H9 (cell line): ENCODE measurements around the gene ARHGAP4. TPM values are rescaled to one million over a fixed set of nuclear protein-coding genes. Genes with fewer than 3 reads are reported as not detected.

Experiments
- DNase-seq: peaks from one replicate; pipeline ENCODE4 v3.0.0-alpha.2; 2017
- H2AFZ ChIP-seq: one replicate; pipeline ENCODE4 v1.6.1; 2013; ENCODE audit warnings: mild to moderate bottlenecking, low read length, control low read depth, moderate library complexity
- H2AK5ac ChIP-seq: 2 replicates; pipeline ENCODE4 v1.6.1; 2013; ENCODE audit warnings: low read length, control low read depth, mixed read lengths; ENCODE audit not compliant: insufficient read length
- H2BK120ac ChIP-seq: one replicate; pipeline ENCODE4 v1.6.1; 2013; ENCODE audit warnings: low read depth, mild to moderate bottlenecking, low read length, control low read depth, inconsistent platforms; ENCODE audit not compliant: poor library complexity, severe bottlenecking
- H2BK12ac ChIP-seq: 2 replicates; pipeline ENCODE4 v1.6.1; 2013; ENCODE audit warnings: low read length, control low read depth, mixed read lengths, low read depth; ENCODE audit not compliant: insufficient read length
- H2BK15ac ChIP-seq: 2 replicates; pipeline ENCODE4 v1.6.1; 2013; ENCODE audit warnings: low read depth, low read length, control low read depth
- H2BK20ac ChIP-seq: one replicate; pipeline ENCODE4 v1.6.1; 2013; ENCODE audit warnings: low read depth, mild to moderate bottlenecking, low read length, control low read depth, inconsistent platforms; ENCODE audit not compliant: poor library complexity, severe bottlenecking
- H2BK5ac ChIP-seq: 2 replicates; pipeline ENCODE4 v1.6.1; 2013; ENCODE audit warnings: low read length, control low read depth, mixed read lengths; ENCODE audit not compliant: insufficient read length
- H3K14ac ChIP-seq: 2 replicates; pipeline ENCODE4 v1.6.1; 2013; ENCODE audit warnings: low read length, control low read depth; ENCODE audit not compliant: insufficient read depth
- H3K18ac ChIP-seq: 2 replicates; pipeline ENCODE4 v1.6.1; 2013; ENCODE audit warnings: low read depth, mild to moderate bottlenecking, mixed read lengths, low read length, control low read depth; ENCODE audit not compliant: insufficient read length
- H3K23ac ChIP-seq: 2 replicates; pipeline ENCODE4 v1.6.1; 2013; ENCODE audit warnings: low read length, control low read depth, mixed read lengths, low read depth; ENCODE audit not compliant: insufficient read length
- H3K23me2 ChIP-seq: 2 replicates; pipeline ENCODE4 v1.6.1; 2013; ENCODE audit warnings: low read depth, mild to moderate bottlenecking, mixed read lengths, low read length, control low read depth; ENCODE audit not compliant: insufficient read length, poor library complexity, severe bottlenecking
- H3K27ac ChIP-seq: 2 replicates; pipeline ENCODE4 v1.5.1; 2013; ENCODE audit warnings: low read length, control low read depth, mixed read lengths, low read depth; ENCODE audit not compliant: insufficient read length
- H3K27me3 ChIP-seq: 2 replicates; pipeline ENCODE4 v1.6.1; 2013; ENCODE audit warnings: low read length, control low read depth, inconsistent platforms; ENCODE audit not compliant: insufficient read depth
- H3K4ac ChIP-seq: 2 replicates; pipeline ENCODE4 v1.6.1; 2013; ENCODE audit warnings: low read depth, mild to moderate bottlenecking, control low read depth, inconsistent platforms, low read length, moderate library complexity
- H3K4me1 ChIP-seq: 2 replicates; pipeline ENCODE4 v1.6.1; 2013; ENCODE audit warnings: low read length, control low read depth, inconsistent platforms; ENCODE audit not compliant: insufficient read depth
- H3K4me2 ChIP-seq: 2 replicates; pipeline ENCODE4 v1.6.1; 2013; ENCODE audit warnings: low read length, control low read depth, mixed read lengths; ENCODE audit not compliant: insufficient read length, insufficient read depth
- H3K56ac ChIP-seq: 2 replicates; pipeline ENCODE4 v1.6.1; 2013; ENCODE audit warnings: low read depth, mild to moderate bottlenecking, mixed read lengths, low read length, control low read depth; ENCODE audit not compliant: insufficient read length
- H3K79me1 ChIP-seq: 2 replicates; pipeline ENCODE4 v1.6.1; 2013; ENCODE audit warnings: low read depth, mild to moderate bottlenecking, moderate library complexity, low read length, control low read depth, inconsistent platforms; ENCODE audit not compliant: insufficient read depth, poor library complexity, severe bottlenecking
- H3K79me2 ChIP-seq: 2 replicates; pipeline ENCODE4 v1.6.1; 2013; ENCODE audit warnings: low read length, control low read depth, inconsistent platforms; ENCODE audit not compliant: insufficient read depth
- H3K9ac ChIP-seq: 2 replicates; pipeline ENCODE4 v1.6.1; 2013; ENCODE audit warnings: low read length, control low read depth, mixed read lengths; ENCODE audit not compliant: insufficient read length; ENCODE audit errors: extremely low read depth
- H3K9me3 ChIP-seq: one replicate; pipeline ENCODE4 v1.6.1; 2013; ENCODE audit warnings: low read depth, low read length, inconsistent platforms; ENCODE audit not compliant: control insufficient read depth
- H3T11ph ChIP-seq: one replicate; pipeline ENCODE4 v1.6.1; 2013; ENCODE audit warnings: mild to moderate bottlenecking, low read length, control low read depth, inconsistent platforms
- H4K20me1 ChIP-seq: one replicate; pipeline ENCODE4 v1.6.1; 2013; ENCODE audit not compliant: control insufficient read depth, insufficient read length, insufficient read depth
- H4K5ac ChIP-seq: 2 replicates; pipeline ENCODE4 v1.6.1; 2013; ENCODE audit warnings: low read depth, mild to moderate bottlenecking, mixed read lengths, low read length, control low read depth; ENCODE audit not compliant: insufficient read length
- H4K8ac ChIP-seq: replicated peaks from 2 replicates; pipeline ENCODE4 v1.6.1; 2013; ENCODE audit warnings: low read length, control low read depth, mixed read lengths, low read depth; ENCODE audit not compliant: insufficient read length
- H4K91ac ChIP-seq: 2 replicates; pipeline ENCODE4 v1.6.1; 2013; ENCODE audit warnings: low read depth, mild to moderate bottlenecking, moderate library complexity, mixed read lengths, low read length, control low read depth; ENCODE audit not compliant: insufficient read length
- H3K27ac Mint-ChIP-seq, 3 experiments: 2 replicates in 2 of 3; 3 replicates in 1 of 3; pipeline ENCODE4 v1.8.0; 2020 to 2021; ENCODE audit warnings: mixed read lengths in 3 of 3, mild to moderate bottlenecking in 1 of 3, moderate library complexity in 1 of 3
- H3K27me3 Mint-ChIP-seq: 2 replicates; pipeline ENCODE4 v1.8.0; 2021; ENCODE audit warnings: low read depth, mild to moderate bottlenecking, moderate library complexity, mixed read lengths
- H3K36me3 Mint-ChIP-seq, 3 experiments: 2 replicates in 2 of 3; 3 replicates in 1 of 3; pipeline ENCODE4 v1.8.0; 2020 to 2021; ENCODE audit warnings: low read depth in 3 of 3, mixed read lengths in 3 of 3; ENCODE audit not compliant: insufficient read depth in 1 of 3
- H3K4me1 Mint-ChIP-seq, 2 experiments: 2 replicates each; pipeline ENCODE4 v1.8.0; 2020; ENCODE audit warnings: mixed read lengths in 2 of 2
- H3K4me3 Mint-ChIP-seq, 2 experiments: 2 replicates in 1 of 2; 3 replicates in 1 of 2; pipeline ENCODE4 v1.8.0; 2020 to 2021; ENCODE audit warnings: mild to moderate bottlenecking in 2 of 2, mixed read lengths in 2 of 2, moderate library complexity in 1 of 2
- H3K9me3 Mint-ChIP-seq, 2 experiments: 2 replicates in 1 of 2; 3 replicates in 1 of 2; pipeline ENCODE4 v1.8.0; 2020; ENCODE audit warnings: mild to moderate bottlenecking in 2 of 2, mixed read lengths in 2 of 2, moderate library complexity in 1 of 2
- CTCF ChIP-seq: fragments of 200-600 bp; sonication (generic); conservative IDR thresholded peaks from 3 replicates; pipeline ENCODE4 v1.8.0; 2021; ENCODE audit warnings: antibody characterized with exemption, mild to moderate bottlenecking
- WGBS: extraction: QIAGEN DNeasy Blood & Tissue Kit; methylation state at CpG from one replicate; pipeline ENCODE4 v1.1.7; 2013; ENCODE audit warnings: missing lambda C conversion rate, low lambda C conversion rate, mixed read lengths; ENCODE audit not compliant: insufficient read length; ENCODE audit errors: extremely low coverage; 5-methylcytosine and 5-hydroxymethylcytosine counted together
- total RNA-seq: library from RNA; stranded (reverse); gene quantifications from 2 replicates; pipeline ENCODE4 v1.2.1, GENCODE V29; 2021

ARHGAP4 gene
- total RNA-seq, 1 experiment from 2014 or later, result 37.8 TPM

DNA sequence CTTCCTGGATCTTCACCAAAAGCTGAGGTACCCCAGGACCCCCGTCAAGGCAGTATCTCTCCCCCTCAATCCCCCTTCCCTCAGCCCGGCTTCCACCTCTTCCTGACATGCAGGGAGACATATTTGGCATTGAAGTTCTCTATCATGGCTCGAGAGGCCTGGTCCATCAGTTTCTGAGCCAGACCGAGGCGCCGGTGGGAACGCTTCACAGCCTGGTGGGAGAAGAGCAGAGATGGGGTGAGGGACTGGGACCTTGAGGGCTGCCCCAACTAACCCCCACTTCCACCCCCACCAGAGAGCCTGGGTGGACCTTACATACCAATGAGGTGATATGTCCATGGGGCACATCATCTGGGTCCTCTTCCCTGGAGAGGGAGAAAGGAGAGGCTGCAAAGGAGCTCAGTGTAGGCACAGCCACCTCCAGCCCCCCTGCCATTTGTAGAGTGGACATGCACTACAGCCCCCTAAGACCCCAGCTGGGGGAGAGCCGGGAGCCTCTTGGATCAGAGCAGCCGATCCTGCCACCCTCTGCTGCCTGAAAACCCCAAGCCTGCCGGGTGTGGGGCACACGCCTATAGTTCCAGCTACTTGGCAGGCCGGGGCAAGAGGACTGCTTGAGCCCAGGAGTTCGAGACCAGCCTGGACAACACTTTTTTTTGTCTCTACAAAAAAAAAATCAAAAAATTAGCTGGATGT, 6.3 kb upstream of the ARHGAP4 start:
- Histone ChIP-seq H4K91ac (no peak overlapping the region), H3K4me1 (no peaks in the 10 kb centered on the region), H4K8ac (no peak overlapping the region), H3K4me2 (no peak overlapping the region), H2AFZ (no peak overlapping the region), H2BK12ac (no peak overlapping the region), H3K23ac (no peak overlapping the region), H3K23me2 (peaks cover 11% of the 10 kb centered on the region), H3K18ac (no peak overlapping the region), H3K4ac (no peak overlapping the region), H3K79me1 (no peaks in the 10 kb centered on the region), H4K5ac (no peak overlapping the region), H3K27ac (no peak overlapping the region), H3K9me3 (peaks cover 26% of the 10 kb centered on the region), H3K9ac (no peak overlapping the region), H3T11ph (no peak overlapping the region), H2AK5ac (no peak overlapping the region), H2BK15ac (no peak overlapping the region), H3K27me3 (no peaks in the 10 kb centered on the region), H2BK5ac (no peak overlapping the region), H2BK20ac (no peak overlapping the region), H3K56ac (no peak overlapping the region), H2BK120ac (no peak overlapping the region), H4K20me1 (no peaks in the 10 kb centered on the region), H3K79me2 (no peaks in the 10 kb centered on the region; the same call in 1 of the 2 replicates), H3K14ac (no peak overlapping the region)
- Mint-ChIP-seq H3K27me3 (no peaks in the 10 kb centered on the region), H3K9me3 (peaks cover 55 to 66% of the 10 kb centered on the region in 2 experiments), H3K4me1 (peaks cover 2 to 25% of the 10 kb centered on the region in 2 experiments; a peak in 3 of 4 replicates), H3K4me3 (no peak overlapping the region), H3K36me3 (peaks cover 22 to 47% (median 30%) of the 10 kb centered on the region in 3 experiments), H3K27ac (no peak overlapping the region)
- no CpG with 5 or more reads among the region's 13 CpGs for WGBS
- DNase-seq, result no peak
- TF ChIP-seq CTCF, result no peak
